COLO829 (cell line): Measurements from ENCODE around the gene KRTAP5-2.

Experiments used
- DNase-seq: peaks from one replicate; pipeline ENCODE4 v3.0.0; 2012; ENCODE audit warnings: low spot score

KRTAP5-2 gene

GRCh38 chr11:1567052-1567720 lies 30.9 kb downstream of the KRTAP5-2 start:
- DNase-seq, result no peak

GRCh38 chr11:1566381-1567051 lies 31.6 kb downstream of the KRTAP5-2 start:
- DNase-seq, result no peak

GRCh38 chr11:1565904-1566247 lies 32.2 kb downstream of the KRTAP5-2 start:
- no peak for DNase-seq

GRCh38 chr11:1565173-1565903 lies 32.8 kb downstream of the KRTAP5-2 start:
- DNase-seq, result no peak

GRCh38 chr11:1564535-1565172 lies 33.4 kb downstream of the KRTAP5-2 start:
- peak; percentile 42 for DNase-seq

- no peak for DNase-seq
Observed at GRCh38 chr11:1563697-1564534, 34.2 kb downstream of the KRTAP5-2 start.

- DNase-seq, result no peak
Observed at GRCh38 chr11:1563149-1563638, 34.9 kb downstream of the KRTAP5-2 start.

GRCh38 chr11:1562469-1563148 lies 35.5 kb downstream of the KRTAP5-2 start:
- no peak for DNase-seq

GRCh38 chr11:1561955-1562354 lies 36.1 kb downstream of the KRTAP5-2 start:
- no peak for DNase-seq

- DNase-seq, result no peak
Observed at GRCh38 chr11:1561266-1561665, 36.8 kb downstream of the KRTAP5-2 start.

- DNase-seq, result no peak
Observed at GRCh38 chr11:1560649-1561251, 37.3 kb downstream of the KRTAP5-2 start.

GRCh38 chr11:1560002-1560648 lies 38.0 kb downstream of the KRTAP5-2 start:
- no peak for DNase-seq

- no peak for DNase-seq
Observed at GRCh38 chr11:1559111-1559951, 38.8 kb downstream of the KRTAP5-2 start.

- no peak for DNase-seq
Observed at GRCh38 chr11:1558775-1559110, 39.4 kb downstream of the KRTAP5-2 start.

GRCh38 chr11:1557904-1558774 lies 40.0 kb downstream of the KRTAP5-2 start:
- no peak for DNase-seq

- DNase-seq, result no peak
Observed at GRCh38 chr11:1557051-1557884, 40.8 kb downstream of the KRTAP5-2 start.

- no peak for DNase-seq
Observed at GRCh38 chr11:1556278-1556902, 41.7 kb downstream of the KRTAP5-2 start.
